HG03521 (cell line): ENCODE measurements around the gene SPP1.
"Not testable (repeated sequence)": the region's sequence is repeated elsewhere in the genome, so short reads cannot be mapped to it uniquely, and the experiment has no call there.

Experiments used
- ATAC-seq: cut with Tn5 transposase; IDR thresholded peaks from one replicate; pipeline ENCODE4 v1.9.1; 2021; ENCODE audit warnings: mild to moderate bottlenecking, moderate library complexity; ENCODE audit not compliant: unreplicated experiment

Gene SPP1

DNA sequence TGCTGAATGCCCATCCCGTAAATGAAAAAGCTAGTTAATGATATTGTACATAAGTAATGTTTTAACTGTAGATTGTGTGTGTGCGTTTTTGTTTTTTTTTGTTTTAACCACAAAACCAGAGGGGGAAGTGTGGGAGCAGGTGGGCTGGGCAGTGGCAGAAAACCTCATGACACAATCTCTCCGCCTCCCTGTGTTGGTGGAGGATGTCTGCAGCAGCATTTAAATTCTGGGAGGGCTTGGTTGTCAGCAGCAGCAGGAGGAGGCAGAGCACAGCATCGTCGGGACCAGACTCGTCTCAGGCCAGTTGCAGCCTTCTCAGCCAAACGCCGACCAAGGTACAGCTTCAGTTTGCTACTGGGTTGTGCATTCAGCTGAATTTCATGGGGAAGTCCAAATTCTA, at the start of gene SPP1:
Gene SPP1 (plus strand): TSS at position 249 of the 400 bp plus-strand sequence. CDS start 1,182 bp downstream, outside the sequence.
- ATAC-seq: no peak

DNA sequence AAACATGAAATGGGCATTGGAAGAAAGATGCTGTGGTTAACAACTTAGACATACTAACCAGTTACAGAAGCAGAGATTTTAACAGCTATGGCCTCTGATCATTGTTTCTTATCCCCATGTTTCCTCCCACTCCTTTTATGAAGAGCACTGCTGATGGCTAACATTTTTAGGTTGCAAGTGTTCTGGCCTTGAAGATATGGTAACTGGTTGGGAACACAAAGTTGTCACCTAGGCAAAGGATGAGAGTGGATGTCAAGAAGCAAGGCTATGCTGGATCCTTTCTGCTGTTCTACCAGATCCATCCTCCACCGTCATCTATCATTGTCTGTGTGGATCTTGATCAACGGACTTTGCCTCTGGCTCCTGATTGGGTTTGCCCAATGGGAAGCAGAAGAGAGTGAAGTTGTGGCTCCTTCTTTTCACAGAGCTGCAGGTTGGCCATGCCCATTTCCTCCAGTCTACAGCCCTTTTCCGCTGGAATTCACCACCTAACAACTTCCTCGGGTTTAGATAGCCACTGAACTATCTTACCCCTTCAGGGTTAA, 48.9 kb upstream of the SPP1 start:
- no peak for ATAC-seq

DNA sequence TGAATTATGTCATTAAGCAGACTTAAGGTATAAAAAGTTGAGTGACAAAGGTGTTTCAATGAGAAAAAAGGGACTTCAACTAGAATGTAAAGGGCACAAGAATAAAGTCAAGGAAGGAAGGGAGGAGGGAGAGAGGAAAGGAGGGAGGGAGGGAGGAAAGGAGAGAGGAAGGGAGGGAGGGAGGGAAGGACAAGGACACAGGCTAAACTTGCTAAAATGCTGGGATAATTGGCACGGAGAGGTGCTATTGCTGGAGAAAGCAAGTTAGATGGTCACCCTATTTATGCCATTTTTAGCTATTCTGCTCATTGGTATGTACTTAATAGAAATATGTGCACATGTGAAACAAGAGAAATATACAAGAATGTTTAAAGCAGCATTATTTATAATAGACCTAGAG, 44.9 kb upstream of the SPP1 start:
- no peak for ATAC-seq

DNA sequence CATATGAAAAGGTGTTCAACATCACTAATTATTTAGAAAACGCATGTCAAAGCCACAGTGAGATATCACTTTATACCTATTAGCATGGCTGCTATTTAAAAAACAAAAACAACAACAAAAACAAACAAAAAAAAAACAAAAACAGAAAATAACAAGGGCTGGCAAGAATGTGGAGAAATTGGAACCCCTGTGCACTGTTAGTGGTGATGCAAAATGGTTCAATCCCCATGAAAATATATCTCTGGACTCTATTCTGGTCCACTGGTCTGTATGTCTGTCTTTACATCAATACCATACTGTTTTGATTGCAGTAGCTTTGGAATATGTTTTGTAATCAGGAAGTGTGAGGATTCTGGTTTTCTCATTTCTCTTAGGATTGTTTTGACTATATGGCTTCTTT, 43.6 kb upstream of the SPP1 start:
- ATAC-seq: no peak

DNA sequence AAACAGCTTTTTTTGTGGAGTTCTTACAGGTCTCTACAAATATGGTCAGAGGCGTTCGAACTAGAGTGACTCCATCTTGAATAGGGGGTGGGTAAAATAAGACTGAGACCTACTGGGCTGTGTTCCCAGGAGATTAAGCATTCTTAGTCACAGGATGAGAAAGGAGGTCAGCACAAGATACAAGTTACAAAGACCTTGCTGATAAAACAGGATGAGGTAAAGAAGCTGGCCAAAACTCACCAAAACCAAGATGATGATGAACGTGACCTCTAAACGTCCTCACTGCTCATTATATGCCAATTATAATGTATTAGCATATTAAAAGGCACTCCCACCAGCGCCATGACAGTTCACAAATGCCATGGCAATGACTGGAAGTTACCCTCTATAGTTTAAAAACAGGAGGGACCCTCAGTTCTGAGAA, 42.8 kb upstream of the SPP1 start:
- no peak for ATAC-seq

DNA sequence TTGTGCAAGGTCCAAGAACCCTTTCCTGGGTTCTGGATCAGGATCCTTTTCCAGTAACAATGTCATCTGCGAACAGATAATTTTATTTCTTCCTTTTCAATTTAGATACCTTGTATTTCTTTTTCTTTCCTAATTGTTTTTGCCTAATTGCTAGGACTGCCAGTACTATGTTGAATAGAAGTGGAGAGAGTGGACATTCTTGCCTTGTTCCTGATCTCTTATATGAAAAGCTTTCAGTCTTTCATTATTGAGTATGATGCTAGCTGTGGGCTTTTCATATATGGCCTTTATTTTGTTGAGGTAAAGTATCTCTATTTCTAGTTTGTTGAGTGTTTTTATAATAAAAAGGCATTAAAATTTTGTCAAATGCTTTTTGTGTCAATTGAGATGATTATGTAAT, 42.2 kb upstream of the SPP1 start:
- no peak for ATAC-seq

DNA sequence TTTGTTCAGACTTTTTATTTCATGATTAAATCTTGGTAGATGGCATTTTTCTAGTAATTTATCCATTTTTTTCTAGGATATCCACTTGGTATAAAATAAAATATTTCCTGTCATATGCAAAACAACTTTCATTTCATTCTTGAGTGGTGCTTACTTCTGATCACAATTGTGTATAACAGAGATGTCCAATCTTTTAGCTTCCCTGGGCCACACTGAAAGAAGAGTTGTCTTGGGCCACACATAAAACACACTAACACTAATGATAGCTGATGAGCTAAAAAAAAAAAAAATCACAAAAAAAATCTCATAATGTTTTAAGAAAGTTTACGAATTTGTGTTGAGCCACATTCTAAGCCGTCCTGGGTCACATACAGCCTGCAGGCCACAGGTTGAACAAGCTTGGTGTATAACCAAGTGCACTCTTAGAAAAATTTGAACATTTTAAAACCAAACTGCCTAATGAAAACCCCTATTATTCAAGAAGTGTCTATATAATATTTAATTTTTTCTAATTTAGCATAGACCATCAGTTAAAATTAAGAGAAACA, 41.3 kb upstream of the SPP1 start:
- ATAC-seq: no peak

DNA sequence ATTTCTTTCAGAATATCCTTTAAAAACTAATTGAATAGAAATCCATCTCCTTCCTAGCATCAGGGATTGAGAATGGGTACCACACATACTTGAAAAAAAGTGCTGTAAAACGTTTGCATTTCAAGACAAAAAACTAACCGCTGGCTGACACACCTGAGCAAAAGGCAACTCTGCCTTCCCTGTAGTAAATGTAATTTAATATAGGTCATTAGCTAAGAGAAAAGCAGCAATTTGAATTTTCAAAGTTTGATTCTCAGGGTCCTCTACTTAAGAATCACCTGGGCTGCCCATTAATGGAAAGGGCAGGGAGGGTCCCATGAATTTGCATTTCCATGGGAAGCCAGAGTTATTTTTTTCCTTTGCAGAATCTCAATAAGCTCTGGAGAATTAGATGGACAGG, 40.5 kb upstream of the SPP1 start:
- ATAC-seq: no peak

DNA sequence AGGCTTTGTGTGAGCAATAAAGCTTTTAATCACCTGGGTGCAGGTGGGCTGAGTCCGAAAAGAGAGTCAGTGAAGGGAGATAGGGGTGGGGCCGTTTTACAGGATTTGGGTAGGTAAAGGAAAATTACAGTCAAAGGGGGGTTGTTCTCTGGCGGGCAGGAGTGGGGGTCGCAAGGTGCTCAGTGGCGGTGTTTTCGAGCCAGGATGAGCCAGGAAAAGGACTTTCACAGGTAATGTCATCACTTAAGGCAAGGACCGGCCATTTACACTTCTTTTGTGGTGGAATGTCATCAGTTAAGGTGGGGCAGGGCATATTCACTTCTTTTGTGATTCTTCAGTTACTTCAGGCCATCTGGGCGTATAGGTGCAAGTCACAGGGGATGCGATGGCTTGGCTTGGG, 39.6 kb upstream of the SPP1 start:
- ATAC-seq: not testable (repeated sequence)

DNA sequence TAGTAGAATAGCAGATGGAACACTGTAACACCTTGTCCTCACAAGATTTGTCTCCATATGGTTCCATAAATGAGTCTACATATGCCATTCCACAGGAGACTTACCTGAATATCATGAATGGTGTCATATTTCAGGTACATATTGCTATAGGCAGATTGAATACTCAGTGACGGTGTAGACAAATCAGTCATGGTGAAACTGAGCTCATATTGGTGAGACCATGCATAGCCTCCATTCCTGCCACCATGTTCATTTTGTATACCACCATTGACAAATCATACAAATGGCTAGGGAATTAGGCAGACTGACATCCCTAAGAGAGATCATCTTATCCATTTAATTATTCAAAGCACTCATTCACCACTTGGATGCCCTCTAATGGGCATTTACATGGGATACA, 38.0 kb upstream of the SPP1 start:
- no peak for ATAC-seq

DNA sequence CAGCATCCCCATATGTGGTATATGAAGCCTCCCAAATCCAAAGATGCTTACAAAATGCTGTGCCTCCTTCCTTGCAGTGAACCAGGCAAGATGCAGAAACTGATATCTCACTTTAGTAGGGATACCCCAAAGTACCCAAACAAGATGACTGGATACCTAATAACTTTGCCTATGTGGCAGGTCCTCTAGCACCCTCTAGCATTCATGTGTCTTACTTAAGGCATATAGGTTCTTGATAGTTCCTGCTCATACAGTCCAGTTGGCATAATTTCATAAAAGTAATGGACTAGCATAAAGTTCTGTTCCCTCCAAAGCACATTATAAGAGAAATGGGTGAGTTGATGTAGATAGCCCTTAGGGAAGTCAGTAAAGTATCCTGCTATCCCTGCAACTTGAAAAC, 36.8 kb upstream of the SPP1 start:
- ATAC-seq: no peak

DNA sequence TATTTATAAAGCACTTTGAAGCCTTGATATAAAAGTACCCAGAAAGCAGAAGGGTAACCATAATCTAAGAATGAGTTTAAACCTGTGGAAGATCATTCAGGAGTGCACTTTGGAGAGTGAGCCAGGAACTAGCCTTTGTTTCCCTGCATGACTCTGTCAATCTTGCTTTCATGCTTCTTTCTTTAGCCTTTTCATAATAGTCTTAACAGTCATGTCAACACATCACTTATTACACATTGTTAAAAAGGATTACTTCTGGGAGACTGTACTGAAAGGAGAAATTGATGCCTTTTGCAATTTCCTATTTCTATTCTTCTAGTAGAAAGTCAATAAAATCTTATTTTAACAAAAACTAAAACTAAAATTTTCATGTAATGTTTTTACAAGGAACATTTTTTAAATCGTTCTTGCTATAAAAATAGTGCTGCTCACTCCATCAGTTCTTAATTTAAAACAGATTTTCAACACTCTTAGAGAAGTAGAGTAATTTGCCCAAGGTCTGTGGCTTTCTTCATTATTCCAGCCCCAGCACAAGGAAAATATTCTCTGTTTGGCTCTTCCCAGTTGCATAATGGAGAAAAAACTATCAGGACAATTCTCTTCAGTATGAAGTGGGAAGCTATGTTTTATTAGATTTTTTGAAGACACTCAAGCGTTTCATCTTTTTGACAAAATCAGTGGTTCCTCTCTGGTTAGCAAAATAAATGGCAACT, 35.4 kb upstream of the SPP1 start:
- no peak for ATAC-seq

DNA sequence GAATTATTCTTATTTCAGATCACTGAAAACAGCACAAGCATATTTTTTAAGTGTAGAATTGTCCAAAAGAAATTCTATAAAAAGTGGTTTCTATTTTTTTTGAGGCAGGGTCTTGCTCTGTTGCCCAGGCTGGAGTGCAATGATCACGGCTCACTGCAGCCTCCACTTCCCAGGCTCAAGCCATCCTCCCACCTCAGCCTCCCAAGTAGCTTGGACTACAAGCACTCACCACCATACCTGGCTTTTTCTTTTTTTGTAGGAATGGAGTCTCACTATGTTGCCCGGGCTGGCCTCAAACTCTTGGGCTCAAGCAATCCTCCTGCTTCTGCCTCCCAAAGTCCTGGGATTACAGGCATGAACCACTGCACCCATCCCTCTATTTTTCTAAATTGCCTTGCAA, 34.7 kb upstream of the SPP1 start:
- ATAC-seq: not testable (repeated sequence)

DNA sequence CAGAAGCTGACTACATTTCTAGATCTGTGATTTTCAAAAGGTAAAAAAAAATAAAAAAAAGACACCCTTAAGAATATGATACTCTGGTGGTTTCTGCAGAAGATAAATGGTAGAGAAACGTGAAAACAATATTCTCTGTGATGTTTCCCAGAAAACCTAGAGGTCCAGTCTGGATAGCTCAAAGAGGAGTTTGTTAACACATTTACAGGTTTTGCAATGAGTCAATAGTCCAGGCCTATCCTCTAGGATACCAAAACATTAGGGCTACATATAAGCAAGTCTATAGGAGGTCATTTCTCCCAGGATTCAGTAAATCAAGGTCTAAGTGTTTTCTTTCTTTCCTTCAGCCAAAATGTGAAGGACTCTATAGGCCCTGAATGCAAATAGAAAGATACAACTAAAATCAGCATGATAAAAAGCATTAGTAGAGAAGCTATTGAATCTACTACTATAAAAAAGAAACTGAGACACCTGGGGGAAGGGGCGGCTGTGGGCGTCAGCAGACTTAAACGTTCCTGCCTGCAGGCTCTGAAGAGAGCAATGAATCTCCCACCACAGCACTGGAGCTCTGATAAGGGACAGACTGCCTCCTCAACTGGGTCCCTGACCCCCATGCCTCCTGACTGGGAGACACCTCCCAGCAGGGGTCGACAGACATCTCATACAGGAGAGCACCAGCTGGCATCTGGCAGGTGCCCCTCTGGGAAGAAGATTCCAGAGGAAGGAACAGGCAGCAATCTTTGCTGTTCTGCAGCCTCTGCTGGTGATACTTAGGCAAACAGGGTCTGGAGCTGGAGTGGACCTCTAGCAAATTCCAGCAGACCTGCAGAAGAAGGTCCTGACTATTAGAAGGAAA, 33.7 kb upstream of the SPP1 start:
- ATAC-seq: no peak

DNA sequence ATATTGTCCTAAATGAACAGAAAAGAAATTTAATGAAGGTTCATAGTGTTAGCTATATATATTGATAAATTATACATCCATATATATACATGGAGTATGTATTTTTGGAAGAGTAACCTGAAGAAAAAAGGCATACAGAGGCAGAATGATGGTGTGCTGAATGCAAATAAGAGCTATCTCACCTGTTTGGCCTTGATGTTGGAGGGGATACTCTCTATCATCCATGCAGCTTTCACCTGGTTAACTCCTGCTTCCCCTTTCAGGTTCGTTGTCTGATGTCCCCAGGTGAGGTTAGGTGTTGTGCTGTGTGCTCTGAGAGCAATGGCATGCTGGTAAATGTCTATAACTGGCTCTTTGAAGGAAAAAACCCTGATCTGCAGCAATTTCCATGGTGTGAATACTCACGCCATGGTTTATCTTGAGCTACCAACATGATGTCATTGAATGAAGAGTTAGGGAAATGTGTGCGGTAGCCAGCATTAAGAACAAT, 31.8 kb upstream of the SPP1 start:
- ATAC-seq: no peak

DNA sequence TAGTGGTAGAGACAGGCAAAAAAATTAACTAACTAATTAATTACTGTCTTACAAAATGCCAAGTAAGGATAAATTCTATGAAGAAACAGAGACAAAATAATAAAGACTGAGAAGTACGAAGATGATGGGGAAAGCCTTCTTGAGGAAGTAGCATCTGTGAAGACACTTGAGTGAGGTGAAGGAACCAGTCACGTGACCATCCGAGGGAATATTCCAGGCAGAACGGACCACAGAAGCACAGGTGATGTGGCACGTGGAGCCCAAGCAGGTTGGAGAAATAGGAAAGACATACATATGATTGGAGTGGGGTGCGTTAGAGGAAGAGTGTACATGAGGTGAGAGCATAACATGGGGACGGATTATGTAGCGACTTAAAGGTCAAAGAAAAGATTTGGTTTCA, 30.5 kb upstream of the SPP1 start:
- no peak for ATAC-seq

DNA sequence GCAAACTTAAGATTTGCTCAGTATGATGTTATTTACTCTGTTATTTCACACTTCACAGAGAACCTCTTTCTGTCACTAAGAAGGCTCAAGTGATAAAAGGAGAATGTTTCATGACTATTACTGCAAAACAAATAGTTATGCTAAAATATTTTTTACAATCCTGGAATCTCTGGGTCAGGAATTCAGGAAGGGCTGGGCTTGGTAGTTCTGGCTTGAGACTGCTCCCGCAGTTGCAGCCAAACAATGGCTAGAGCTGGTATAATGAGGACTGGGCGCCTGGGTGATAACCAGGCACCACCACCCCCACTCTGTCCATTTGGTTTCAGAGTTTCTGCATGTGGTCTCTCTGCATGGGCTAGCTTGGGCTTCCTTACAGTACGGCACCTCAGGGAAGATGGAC, 28.7 kb upstream of the SPP1 start:
- no peak for ATAC-seq

DNA sequence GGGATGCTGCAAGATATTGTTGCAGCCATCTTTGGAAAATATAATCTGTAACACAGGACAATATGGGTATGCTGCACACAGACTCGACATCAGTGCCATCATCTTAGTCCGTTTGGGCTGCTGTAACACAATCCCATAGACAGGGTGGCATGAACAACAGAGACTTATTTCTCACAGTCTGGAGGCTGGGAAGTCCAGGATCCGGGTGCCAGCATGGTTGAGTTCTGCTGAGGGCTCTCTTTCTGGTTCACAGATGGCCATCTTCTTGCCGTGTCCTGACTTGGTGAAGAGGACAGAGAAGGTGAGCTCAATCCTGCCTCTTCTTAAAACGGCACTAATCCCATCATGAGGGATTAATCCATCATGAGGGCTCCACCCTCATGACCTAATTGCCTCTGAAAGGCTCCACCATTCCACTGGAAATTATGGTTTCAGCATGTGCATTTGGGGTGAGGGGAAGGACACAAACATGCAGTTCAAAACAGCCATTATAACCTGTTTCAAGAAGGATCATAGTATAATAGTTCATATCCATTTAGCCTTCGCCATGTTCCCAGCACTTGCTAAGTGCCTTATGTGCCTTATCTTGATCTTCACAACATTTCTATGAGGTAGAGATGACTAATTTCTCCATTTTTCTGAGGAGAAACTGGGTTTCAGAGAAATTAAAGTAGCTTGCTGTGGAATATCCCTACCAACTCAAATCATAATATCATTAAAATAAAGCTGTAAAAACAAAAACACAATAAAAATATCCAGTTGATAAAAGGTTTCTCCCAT, 27.9 kb upstream of the SPP1 start:
- ATAC-seq: no peak

DNA sequence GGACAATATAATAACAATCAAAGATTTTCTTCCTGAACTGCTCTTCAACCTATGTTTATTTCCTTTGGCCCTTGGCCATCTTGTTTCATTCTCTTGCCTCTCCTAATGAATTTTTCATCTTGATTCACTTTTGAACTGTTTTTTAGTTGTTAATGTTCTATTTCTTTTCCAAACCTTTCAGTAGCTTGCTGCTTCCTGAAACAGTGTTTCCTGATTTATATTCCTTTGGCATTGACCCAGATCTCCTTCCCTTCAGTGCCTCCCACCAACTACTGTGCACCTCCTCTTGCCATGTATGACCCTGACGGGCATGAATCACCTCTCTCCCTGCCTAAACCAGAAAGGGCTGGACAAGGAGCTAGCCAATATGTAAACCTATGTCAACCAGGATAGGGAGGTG, 25.6 kb upstream of the SPP1 start:
- no peak for ATAC-seq

DNA sequence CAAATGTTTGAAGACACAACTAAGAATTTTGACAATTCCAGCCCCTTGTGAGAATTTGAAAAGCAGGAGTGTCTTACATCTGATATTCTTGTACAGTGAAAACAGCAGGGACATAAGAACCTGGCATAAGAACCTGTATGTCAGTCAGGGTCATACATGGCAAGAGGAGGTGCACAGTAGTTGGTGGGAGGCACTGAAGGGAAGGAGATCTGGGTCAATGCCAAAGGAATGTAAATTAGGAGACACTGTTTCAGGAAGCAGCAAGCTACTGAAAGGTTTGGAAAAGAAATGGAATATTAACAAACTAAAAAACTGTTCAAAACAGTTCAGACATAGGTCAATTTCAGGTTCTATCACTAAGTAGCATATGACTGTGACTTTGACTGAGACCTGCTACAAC, 25.0 kb upstream of the SPP1 start:
- no peak for ATAC-seq
